ENCODE data around the gene GSE1.

GSE1 gene

DNA sequence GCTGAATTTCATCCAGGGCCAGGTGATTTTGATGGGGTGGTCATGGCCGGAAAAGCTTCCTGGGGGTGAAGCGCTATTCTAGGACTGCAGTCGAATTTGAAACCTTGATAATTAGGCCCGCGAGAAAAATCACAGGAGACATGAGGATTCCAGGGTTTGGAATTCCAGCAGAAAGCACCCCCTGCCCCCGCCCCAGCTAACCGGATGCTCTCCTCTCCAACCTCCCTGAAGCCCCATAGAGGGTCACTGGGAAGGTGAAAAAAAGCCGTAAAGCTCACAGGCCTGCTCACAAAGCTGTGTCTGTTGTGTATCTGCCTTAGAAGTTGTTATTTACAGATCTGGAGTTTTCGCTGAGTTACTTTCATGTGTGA is 76.8 kb downstream of the GSE1 start:
- no peak overlapping the region for H3K4me3 ChIP-seq (ENCODE audit: low read depth in 1 of 2, low read length in 1 of 2)
- TF ChIP-seq, protein P1, sequence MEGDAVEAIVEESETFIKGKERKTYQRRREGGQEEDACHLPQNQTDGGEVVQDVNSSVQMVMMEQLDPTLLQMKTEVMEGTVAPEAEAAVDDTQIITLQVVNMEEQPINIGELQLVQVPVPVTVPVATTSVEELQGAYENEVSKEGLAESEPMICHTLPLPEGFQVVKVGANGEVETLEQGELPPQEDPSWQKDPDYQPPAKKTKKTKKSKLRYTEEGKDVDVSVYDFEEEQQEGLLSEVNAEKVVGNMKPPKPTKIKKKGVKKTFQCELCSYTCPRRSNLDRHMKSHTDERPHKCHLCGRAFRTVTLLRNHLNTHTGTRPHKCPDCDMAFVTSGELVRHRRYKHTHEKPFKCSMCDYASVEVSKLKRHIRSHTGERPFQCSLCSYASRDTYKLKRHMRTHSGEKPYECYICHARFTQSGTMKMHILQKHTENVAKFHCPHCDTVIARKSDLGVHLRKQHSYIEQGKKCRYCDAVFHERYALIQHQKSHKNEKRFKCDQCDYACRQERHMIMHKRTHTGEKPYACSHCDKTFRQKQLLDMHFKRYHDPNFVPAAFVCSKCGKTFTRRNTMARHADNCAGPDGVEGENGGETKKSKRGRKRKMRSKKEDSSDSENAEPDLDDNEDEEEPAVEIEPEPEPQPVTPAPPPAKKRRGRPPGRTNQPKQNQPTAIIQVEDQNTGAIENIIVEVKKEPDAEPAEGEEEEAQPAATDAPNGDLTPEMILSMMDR (IDR thresholded peaks at IDR 0.05) = no peak
- no peak overlapping the region for H3K27ac ChIP-seq
- H3K9me3 ChIP-seq = no peaks in the 10 kb centered on the region
- H3K27me3 ChIP-seq = peaks cover 19% of the 10 kb centered on the region
- no peaks in the 10 kb centered on the region for H3K36me3 ChIP-seq
- H3K4me1 ChIP-seq (ENCODE audit: control insufficient read depth in 1 of 2, insufficient read depth in 1 of 2, low read depth in 1 of 2, low read length in 1 of 2) = peaks cover 8 to 15% of the 10 kb centered on the region in 2 experiments

DNA sequence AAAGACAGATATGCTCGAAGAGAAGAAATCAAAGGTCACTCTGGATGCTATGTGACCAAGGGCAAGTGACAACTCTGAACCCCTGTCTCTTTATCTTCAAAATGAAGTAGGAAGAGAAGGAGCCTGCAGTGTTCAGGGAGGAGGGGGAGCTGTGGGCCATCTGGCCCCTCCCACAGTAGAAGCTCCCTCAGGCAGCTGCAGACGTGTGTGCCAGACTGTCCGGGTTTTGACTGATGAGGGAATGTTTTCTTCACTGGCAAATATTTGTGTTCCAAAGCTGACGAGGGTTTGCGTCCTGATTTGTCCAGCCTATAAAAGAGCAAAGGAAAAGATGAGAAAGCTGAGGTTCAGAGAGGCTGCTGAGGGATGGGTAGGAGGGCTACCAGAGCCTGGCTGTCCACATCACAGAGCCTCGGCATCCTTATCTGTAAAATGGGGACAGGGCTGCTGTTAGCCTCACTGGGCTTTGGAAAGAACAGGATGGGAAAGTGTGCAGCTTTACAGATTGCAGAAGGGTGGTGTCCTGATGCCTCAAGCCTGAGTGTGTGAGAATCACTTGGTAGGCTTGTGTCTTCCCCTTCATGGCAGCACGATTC is 77.4 kb downstream of the GSE1 start:
- peaks cover 8 to 15% of the 10 kb centered on the region in 2 experiments for H3K4me1 ChIP-seq (ENCODE audit: control insufficient read depth in 1 of 2, insufficient read depth in 1 of 2, low read depth in 1 of 2, low read length in 1 of 2)
- H3K9me3 ChIP-seq = no peaks in the 10 kb centered on the region
- H3K27ac ChIP-seq = no peak overlapping the region
- no peaks in the 10 kb centered on the region for H3K36me3 ChIP-seq
- H3K27me3 ChIP-seq = peaks cover 25% of the 10 kb centered on the region
- H3K4me3 ChIP-seq (ENCODE audit: low read depth in 1 of 2, low read length in 1 of 2) = no peak overlapping the region
- TF ChIP-seq, protein P1 (IDR thresholded peaks at IDR 0.05) = no peak

DNA sequence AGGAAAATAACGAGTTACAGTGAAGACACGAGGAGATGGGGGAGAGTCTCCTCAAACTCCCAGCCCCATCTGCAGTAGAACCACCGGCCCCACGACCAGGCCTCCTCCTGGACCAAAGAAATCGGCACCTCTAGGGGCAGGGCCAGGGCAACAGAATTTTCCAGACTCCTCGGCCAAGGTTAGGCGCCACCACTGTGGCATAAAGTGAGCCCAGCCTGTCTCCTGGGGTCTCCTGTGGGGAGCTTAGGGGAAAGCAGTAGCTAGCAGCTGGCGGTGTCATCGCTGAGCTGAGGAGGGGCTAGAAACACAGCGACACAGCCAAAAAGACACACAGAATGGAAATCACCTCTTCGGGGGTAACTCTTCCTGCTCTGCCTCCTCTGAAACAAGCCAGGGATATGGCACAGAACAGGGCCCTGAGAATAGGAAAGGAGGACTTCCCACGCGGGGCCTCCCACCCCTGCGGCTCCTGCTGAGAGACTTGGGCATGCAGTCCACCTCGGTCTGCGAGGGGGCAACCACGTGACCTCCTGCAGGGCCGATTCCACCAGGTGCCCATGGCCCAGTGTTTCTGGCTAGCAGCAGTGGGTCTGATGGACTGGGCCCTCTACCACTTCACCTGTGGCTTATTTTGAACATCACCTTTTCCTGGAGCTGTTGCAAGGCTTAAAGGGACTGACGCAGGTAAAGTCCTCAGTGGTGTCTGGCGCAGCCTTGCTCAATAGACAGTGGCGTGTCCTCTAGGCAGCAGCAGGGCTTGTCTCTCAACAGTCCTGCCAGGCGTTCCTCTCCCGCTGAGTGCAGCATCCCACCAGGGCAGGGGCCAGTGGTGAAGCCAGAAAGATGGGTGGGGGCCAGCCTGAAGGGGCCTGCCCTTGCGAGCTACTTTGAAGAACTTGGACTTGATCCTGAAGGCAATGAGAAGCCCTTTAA is 82.3 kb downstream of the GSE1 start:
- H3K4me3 ChIP-seq (ENCODE audit: low read depth in 1 of 2, low read length in 1 of 2) = no peak overlapping the region
- TF ChIP-seq, protein P1 (IDR thresholded peaks at IDR 0.05) = no peak
- H3K27ac ChIP-seq = no peak overlapping the region
- H3K9me3 ChIP-seq = no peaks in the 10 kb centered on the region
- no peaks in the 10 kb centered on the region for H3K36me3 ChIP-seq
- H3K27me3 ChIP-seq = peaks cover 27% of the 10 kb centered on the region
- H3K4me1 ChIP-seq (ENCODE audit: control insufficient read depth in 1 of 2, insufficient read depth in 1 of 2, low read depth in 1 of 2, low read length in 1 of 2) = no peaks in the 10 kb centered on the region

DNA sequence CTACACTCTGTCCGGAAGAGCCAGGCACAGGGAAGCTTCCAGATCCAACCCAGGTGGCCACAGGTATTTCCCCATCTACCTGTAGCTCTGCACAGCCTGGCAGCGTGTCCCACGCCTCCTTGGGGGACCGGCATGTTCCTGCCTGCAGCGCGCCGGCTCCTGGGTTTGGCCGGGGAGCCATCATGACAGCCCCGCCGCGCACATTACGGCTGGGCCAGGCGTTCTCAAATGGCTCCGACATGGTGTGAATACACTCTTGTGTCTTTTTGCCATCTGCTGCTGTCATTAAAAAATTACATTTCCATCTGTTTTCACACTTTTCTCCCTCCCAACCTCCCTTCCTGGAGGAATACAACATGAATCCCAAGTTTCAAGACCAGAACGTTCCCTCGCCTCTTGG is 83.7 kb downstream of the GSE1 start:
- Histone ChIP-seq H3K4me1 (ENCODE audit: control insufficient read depth in 1 of 2, insufficient read depth in 1 of 2, low read depth in 1 of 2, low read length in 1 of 2) (no peaks in the 10 kb centered on the region), H3K27me3 (peaks cover 22% of the 10 kb centered on the region), H3K36me3 (no peaks in the 10 kb centered on the region), H3K4me3 (ENCODE audit: low read depth in 1 of 2, low read length in 1 of 2) (no peak overlapping the region), H3K27ac (no peak overlapping the region), H3K9me3 (no peaks in the 10 kb centered on the region)
- TF ChIP-seq, protein P1 (IDR thresholded peaks at IDR 0.05) = no peak

DNA sequence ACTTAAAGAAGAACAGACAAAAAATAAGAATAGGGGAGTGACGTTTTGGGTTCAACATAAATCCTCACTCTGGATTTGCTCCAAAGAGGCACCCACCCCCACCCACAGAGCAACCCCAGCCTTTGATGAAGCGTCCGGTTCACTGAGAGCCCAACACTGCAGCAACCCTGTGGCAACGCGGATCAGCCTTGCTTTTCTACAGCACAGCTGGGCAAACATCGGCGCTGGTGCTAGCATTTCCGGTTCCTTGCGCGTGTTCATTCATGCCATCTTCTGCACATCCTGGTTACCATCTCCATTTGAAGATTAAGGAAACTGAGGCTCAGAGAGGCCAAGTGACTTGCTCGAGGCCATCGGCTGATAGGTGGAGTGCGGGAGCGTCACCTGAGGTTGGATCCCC is 84.3 kb downstream of the GSE1 start:
- Histone ChIP-seq H3K36me3 (no peaks in the 10 kb centered on the region), H3K4me1 (ENCODE audit: control insufficient read depth in 1 of 2, insufficient read depth in 1 of 2, low read depth in 1 of 2, low read length in 1 of 2) (no peaks in the 10 kb centered on the region), H3K27ac (no peak overlapping the region), H3K9me3 (no peaks in the 10 kb centered on the region), H3K4me3 (ENCODE audit: low read depth in 1 of 2, low read length in 1 of 2) (no peak overlapping the region), H3K27me3 (peaks cover 22% of the 10 kb centered on the region)
- TF ChIP-seq, protein P1 (IDR thresholded peaks at IDR 0.05) = no peak

Measured in neutrophil (primary cell).